Frontal cortex (tissue), 4 donors: Measurements from ENCODE around the gene FAM186B. TPM values are rescaled to one million over a fixed set of nuclear protein-coding genes. Genes with fewer than 3 reads are reported as not detected.

Experiments
- DNase-seq, 2 donors: peaks; one replicate each; pipeline ENCODE4 v3.0.0; 2012; ENCODE audit warnings: low spot score in 2 of 2
- FAIRE-seq: peaks from 2 replicates; lab custom pipeline; 2012; peaks lifted over from hg19 to GRCh38; lab: Jason Lieb, UNC
- small RNA-seq: library from RNA; depleted of rRNA; stranded (forward); fragments of <200 nt; gene quantifications from one replicate; pipeline ENCODE3, GENCODE V24; 2014
- total RNA-seq: library from RNA; depleted of rRNA; stranded (reverse); fragments of >200 nt; gene quantifications from one replicate; pipeline ENCODE4 v1.2.3, GENCODE V29; 2014
- donor health status: control.
- donor health status: control.
- donor health status: control.

FAM186B gene
- total RNA-seq, 1 donor from 2014 or later = 0.41 TPM

GRCh38 chr12:49542592-49543160 is 62.8 kb downstream of the FAM186B start:
- DNase-seq = no peak

DNA sequence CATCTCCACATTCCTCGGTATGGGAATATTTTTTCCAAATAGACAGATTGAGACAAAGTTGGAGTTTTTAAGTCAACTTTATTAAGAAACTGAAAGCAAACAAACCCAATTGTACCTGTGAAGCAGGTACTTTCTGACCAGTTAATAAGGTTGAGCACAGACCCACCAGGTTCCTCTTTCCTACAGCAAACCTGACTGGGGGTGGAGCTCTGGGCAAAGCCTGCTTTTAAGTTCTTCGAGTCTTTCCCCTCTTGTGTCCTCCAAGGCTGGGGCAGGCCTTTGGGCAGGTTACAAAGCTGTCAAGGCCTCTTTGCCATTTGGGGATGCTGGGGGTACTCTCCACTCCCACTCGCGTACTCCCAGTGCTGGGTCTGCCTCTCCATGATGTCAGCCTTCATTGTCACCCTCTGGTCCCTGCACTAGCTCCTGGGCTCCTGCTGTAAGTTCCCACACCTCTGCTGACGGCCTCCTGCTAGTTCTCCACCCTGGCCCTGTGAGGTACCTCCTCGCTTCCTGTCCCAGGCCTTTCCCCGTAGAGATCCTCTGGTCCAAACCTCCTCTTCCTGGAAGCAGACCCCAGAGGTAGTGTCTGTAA is 63.4 kb downstream of the FAM186B start:
- no peak for FAIRE-seq
- DNase-seq = no peak

More at GRCh38 chr12:49542592-49543160, 62.8 kb downstream of the FAM186B start:
- no peak for FAIRE-seq

DNA sequence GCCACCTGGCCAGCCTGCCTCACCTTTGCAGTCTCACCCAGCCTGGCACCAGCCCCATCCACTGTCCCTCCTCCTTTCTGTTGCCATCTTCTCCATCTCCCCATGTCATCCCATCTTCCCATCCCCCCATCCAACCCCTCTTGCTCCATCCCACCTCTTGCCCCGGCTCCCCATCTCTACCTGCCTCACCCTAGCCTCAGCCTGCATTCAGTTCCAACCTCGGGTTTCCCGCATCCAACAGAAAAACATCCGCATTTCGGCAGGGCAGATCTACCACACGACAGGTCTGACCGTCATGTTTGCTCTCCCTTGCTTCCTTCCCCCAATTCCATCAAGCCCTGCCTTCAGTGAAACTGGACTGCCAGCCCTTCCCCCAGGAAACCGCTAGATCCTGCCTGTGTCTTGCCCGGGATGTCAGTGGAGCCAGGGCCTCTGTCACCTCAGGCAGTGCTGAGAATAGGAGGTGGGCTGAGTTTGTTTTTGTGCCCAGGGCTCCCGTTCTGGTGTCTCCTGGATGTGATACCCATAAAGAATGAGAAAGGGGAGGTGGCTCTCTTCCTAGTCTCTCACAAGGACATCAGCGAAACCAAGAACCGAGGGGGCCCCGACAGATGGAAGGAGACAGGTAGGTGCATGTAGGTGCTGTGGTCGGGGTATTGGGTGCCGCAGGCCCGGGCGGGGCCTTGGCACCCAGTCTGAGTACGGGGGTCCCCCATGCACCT is 64.1 kb downstream of the FAM186B start:
- FAIRE-seq = no peak
- no peak for DNase-seq

GRCh38 chr12:49540229-49541139 is 65.0 kb downstream of the FAM186B start:
- FAIRE-seq (no peak), DNase-seq (no peak)

- no peak for FAIRE-seq
- peak in 1 of 2 donors; percentile 33 for DNase-seq
Observed at GRCh38 chr12:49539406-49540228, 65.8 kb downstream of the FAM186B start.

GRCh38 chr12:49538510-49539403 is 66.7 kb downstream of the FAM186B start, which contains the start of gene KCNH3:
Gene KCNH3 (plus strand): TSS chr12:49539030. CDS start chr12:49539417, 387 bp downstream.
- peak; percentile 90 to 94 for DNase-seq

DNA sequence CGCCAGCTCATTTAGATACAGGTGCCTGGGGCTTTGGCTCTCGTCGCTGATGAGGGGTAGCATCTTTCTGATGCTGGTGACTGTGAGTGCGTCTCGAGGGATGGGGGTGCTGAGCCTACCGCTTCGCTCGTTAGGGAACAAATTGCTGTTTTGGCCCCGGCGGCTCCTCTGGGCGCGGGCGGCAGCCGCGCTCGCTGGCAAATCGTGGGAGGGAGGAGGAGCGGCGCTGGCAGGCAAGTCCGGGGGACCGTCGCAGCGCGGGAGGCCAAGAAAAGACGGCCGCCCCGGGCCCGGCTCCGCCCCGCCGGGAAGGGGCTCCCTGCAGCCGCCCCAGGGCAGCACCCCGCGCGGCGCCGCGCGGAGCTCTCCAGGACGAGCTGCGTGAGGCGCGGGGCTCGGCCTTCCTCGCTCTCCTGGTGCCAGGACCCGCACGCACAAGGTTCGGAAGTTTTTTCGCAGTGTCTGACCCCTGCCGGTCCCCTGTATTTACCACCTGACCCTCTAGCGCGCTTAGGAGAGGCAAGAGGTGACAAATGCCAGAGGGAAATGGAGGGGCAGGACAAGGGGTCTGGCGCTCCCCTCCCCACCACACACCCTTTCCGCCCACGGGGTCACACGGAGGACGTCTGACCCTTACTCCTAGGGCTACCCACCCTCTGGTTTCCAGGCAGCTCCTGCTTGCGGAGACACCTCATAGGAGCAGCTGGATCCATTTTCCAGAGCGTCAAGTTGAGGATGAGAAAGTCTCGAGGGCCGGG is 67.5 kb downstream of the FAM186B start:
- FAIRE-seq (no peak), DNase-seq (peak in 1 of 2 donors; percentile 39)

More at GRCh38 chr12:49538510-49539403, 66.7 kb downstream of the FAM186B start, which contains the start of gene KCNH3:
- no peak for FAIRE-seq

Small RNA genes within 50 kb of the gene (small RNA-seq; reads per million reads assigned to genes)
- gene HIGD1AP9 (not detected), gene POLR2KP1 (not detected), gene RNU6-834P (not detected)

Other genes with a start within 250 kb of the FAM186B start
- gene SPATS2, start 238.2 kb downstream of the FAM186B start, total RNA-seq = 50.5 TPM
- 3.7 TPM for gene KCNH3, start 66.6 kb downstream of the FAM186B start, total RNA-seq
- gene MCRS1, start 37.5 kb downstream of the FAM186B start, total RNA-seq = 35.9 TPM
- gene PRPF40B, start 17.9 kb upstream of the FAM186B start, total RNA-seq = 19.2 TPM
- 9.0 TPM for gene FMNL3, start 101.8 kb upstream of the FAM186B start, total RNA-seq
- 284 TPM for gene TMBIM6, start 135.9 kb upstream of the FAM186B start, total RNA-seq
- 7.3 TPM for gene NCKAP5L, start 222.8 kb upstream of the FAM186B start, total RNA-seq
- 6.9 TPM for gene BCDIN3D, start 237.5 kb upstream of the FAM186B start, total RNA-seq